Measurements from ENCODE around the gene HK2. TPM values are rescaled to one million over a fixed set of nuclear protein-coding genes. Genes with fewer than 3 reads are reported as not detected.
A peak's percentile ranks its signal among the peaks of the same experiment; 100 is the strongest.

Gene HK2
- total RNA-seq, 4 donors from 2014 or later, result 0.29 to 8.6 (median 1.2) TPM

DNA sequence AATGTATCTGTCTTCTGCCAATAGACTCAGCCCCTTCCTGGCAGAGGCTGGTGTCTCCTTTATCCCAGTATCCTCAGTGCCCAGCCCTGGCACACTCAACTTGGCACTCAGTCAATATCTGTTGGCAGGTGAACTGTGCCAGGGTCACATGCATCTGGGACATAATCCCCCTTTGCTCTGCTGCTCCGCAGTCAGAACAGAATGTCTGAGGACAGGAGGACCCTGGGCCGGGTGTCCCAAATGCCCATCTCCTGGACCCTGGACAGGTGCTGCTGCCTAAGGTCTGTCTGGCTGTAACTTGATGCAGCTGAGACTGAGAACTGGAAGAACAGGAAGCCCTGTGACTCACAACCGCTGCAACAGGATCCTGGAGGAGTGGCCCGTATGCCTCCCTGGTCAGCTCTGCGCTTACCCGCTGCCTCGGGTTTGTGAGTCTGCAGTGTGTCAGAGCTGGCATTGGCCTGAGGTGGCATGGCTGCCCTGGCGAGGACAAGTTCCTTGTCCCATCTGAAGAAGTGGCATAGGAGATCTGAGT, 11.4 kb downstream of the HK2 start:
- Histone ChIP-seq H3K27ac (peak overlapping the region in 1 of 2 donors; percentile 19), H3K9me3 (no peaks in the 10 kb centered on the region), H3K27me3 (no peaks in the 10 kb centered on the region), H3K4me3 (no peak overlapping the region), H3K4me1 (no peaks in the 10 kb centered on the region), H3K36me3 (no peaks in the 10 kb centered on the region)
- peak; percentile 39 to 55 for DNase-seq
- intact Hi-C loops (cut with DNase I; ENCODE audit: low total_unique reads), result no loop called here
- TF ChIP-seq, protein P1, sequence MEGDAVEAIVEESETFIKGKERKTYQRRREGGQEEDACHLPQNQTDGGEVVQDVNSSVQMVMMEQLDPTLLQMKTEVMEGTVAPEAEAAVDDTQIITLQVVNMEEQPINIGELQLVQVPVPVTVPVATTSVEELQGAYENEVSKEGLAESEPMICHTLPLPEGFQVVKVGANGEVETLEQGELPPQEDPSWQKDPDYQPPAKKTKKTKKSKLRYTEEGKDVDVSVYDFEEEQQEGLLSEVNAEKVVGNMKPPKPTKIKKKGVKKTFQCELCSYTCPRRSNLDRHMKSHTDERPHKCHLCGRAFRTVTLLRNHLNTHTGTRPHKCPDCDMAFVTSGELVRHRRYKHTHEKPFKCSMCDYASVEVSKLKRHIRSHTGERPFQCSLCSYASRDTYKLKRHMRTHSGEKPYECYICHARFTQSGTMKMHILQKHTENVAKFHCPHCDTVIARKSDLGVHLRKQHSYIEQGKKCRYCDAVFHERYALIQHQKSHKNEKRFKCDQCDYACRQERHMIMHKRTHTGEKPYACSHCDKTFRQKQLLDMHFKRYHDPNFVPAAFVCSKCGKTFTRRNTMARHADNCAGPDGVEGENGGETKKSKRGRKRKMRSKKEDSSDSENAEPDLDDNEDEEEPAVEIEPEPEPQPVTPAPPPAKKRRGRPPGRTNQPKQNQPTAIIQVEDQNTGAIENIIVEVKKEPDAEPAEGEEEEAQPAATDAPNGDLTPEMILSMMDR (IDR thresholded peaks at IDR 0.05), result no peak
- TF ChIP-seq POLR2A (IDR thresholded peaks at IDR 0.05), result no peak

DNA sequence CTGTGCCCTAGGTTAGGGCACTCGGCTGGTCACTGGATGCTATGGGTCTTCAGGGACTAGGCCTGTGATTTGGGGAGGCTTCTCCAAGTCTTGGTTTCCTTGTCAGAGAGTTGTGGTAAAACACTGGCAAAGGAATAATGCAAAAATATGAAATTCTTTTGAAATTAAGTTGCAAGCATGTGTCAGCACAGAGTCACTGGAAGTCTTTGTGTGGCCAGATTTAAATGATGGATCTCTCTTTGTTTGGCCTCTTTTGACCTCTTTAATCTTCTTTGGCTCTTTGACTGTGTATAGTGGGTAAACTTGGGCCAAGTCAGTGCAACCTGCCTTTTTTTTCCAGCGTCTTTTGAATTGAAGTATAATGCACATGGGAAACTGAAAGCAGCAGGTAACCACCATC, 12.1 kb downstream of the HK2 start:
- intact Hi-C loops (cut with DNase I; ENCODE audit: low total_unique reads), result no loop called here
- no peaks in the 10 kb centered on the region for H3K9me3 ChIP-seq
- no peaks in the 10 kb centered on the region for H3K36me3 ChIP-seq
- H3K4me3 ChIP-seq, result no peak overlapping the region
- no peak for TF ChIP-seq POLR2A (IDR thresholded peaks at IDR 0.05)
- TF ChIP-seq, protein P1 (IDR thresholded peaks at IDR 0.05), result no peak
- H3K4me1 ChIP-seq, result no peaks in the 10 kb centered on the region
- no peak for DNase-seq
- peak overlapping the region in 1 of 2 donors; percentile 19 for H3K27ac ChIP-seq
- H3K27me3 ChIP-seq, result no peaks in the 10 kb centered on the region

DNA sequence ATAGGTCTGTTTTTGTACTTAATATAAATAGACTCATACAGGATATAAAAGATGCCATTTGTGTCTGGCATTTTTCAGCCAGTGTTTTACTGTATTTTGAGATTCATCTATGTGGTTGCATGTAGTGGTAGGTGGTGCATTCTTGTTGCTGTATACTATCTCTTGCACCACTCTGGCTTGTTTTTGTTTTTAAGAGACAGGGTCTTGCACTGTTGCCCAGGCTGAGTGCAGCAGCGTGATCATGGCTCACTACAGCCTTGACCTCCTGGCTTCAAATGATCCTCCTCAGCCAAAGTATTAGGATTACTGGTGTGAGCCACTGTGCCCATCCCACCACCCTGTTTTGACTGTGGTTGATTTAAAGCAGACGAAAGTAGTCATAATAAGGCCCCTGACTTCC, 12.6 kb downstream of the HK2 start:
- no peak for DNase-seq
- no peaks in the 10 kb centered on the region for H3K4me1 ChIP-seq
- H3K9me3 ChIP-seq, result no peaks in the 10 kb centered on the region
- H3K27me3 ChIP-seq, result no peaks in the 10 kb centered on the region
- no peak overlapping the region for H3K4me3 ChIP-seq
- no peaks in the 10 kb centered on the region for H3K36me3 ChIP-seq
- intact Hi-C loops (cut with DNase I; ENCODE audit: low total_unique reads), result no loop called here
- no peak overlapping the region for H3K27ac ChIP-seq
- no peak for TF ChIP-seq POLR2A (IDR thresholded peaks at IDR 0.05)
- TF ChIP-seq, protein P1 (IDR thresholded peaks at IDR 0.05), result no peak

DNA sequence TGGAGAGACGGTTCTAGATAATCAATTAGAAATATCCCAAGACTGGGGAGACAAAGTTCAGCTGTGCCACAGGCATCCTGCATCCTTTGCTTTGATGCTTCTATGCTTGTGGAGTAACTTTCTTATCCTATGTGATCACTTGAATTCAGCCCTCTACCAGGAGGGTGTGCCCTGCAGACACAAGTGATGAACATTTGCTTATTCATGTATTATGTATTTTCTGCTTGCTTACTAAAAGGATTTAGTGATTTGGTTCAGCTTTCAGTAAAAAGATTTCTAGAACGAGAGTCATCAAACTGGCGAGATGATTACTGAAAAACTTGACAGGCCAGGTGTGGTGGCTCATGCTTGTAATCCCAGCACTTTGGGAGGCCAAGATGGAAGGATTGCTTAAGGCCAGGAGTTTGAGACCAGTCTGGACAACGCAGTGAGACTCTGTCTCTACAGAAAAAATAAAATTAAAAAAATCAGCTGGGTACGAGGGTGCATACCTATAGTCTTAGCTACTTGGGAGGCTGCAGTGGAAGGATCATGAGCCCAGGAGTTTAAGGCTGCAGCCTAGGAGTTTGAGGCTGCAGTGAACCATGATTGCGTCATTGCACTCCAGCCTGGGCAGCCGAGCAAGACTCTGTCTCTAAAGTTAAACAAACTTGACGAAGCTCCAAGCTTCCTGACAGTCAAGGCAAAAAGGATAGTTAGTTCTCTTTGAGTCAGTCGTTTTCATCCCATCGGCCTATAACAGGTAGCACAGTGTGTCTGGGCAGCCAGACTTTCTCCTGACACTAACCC, 13.3 kb downstream of the HK2 start:
- Histone ChIP-seq H3K27ac (no peak overlapping the region), H3K4me3 (no peak overlapping the region), H3K4me1 (no peaks in the 10 kb centered on the region), H3K27me3 (no peaks in the 10 kb centered on the region), H3K36me3 (no peaks in the 10 kb centered on the region), H3K9me3 (no peaks in the 10 kb centered on the region)
- no peak for TF ChIP-seq POLR2A (IDR thresholded peaks at IDR 0.05)
- TF ChIP-seq, protein P1 (IDR thresholded peaks at IDR 0.05), result no peak
- no peak for DNase-seq
- intact Hi-C loops (cut with DNase I; ENCODE audit: low total_unique reads), result no loop called here

DNA sequence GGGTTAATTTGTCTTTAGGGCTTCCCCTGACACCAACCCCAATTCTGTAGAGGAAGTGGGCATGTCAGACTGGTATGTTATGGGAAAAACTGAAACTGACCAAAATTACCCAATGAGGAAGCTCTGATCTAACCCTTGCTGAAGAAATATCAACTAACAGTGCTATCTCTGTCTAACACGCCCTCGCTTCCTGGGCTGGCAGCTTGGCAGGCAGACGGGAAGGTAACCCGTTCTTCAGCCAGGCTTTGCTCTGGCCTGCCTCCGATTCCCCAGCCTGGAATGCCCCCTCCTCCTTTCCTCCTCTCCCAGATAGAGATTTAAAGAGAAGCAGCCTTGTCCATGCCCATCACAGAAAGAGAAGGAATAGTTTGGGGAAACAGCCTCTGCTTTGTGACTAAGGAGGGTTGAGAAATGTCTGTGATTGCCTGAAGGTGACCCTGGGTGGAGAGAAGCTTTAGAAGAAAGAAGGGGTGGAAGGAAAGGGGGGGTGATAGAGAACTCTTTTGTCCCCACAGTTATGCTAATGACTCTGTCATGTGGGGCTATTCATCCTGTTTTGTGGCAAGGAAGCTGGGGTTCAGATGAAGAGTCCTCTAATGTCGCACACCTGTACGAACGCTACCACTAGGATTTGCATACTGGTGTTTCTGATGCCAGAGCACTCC, 15.4 kb downstream of the HK2 start:
- H3K4me3 ChIP-seq, result no peak overlapping the region
- intact Hi-C loops (cut with DNase I; ENCODE audit: low total_unique reads), result no loop called here
- no peak overlapping the region for H3K27ac ChIP-seq
- H3K9me3 ChIP-seq, result no peaks in the 10 kb centered on the region
- H3K36me3 ChIP-seq, result no peaks in the 10 kb centered on the region
- TF ChIP-seq, protein P1 (IDR thresholded peaks at IDR 0.05), result no peak
- TF ChIP-seq POLR2A (IDR thresholded peaks at IDR 0.05), result no peak
- no peaks in the 10 kb centered on the region for H3K27me3 ChIP-seq
- DNase-seq, result no peak
- H3K4me1 ChIP-seq, result no peaks in the 10 kb centered on the region

Data from uterus (tissue), 4 donors.